OCI-LY1 (cell line): ENCODE results near the gene JAG1.

Experiments used
- H2AFZ ChIP-seq: fragments of 200-600 bp; sonication (generic), shearing (Covaris generic); 2 replicates; pipeline ENCODE4 v1.6.0; 2014; ENCODE audit warnings: antibody characterized with exemption, mild to moderate bottlenecking, low read length
- H3F3A ChIP-seq: fragments of 200-600 bp; sonication (generic), shearing (Covaris generic); 2 replicates; pipeline ENCODE4 v1.6.0; 2014; ENCODE audit warnings: mild to moderate bottlenecking, antibody characterized with exemption, low read length, moderate library complexity; ENCODE audit not compliant: insufficient read depth
- H3K27ac ChIP-seq: fragments of 200-600 bp; sonication (generic); 2 replicates; pipeline ENCODE4 v1.5.1; 2014; ENCODE audit warnings: low read length, mixed run types, mild to moderate bottlenecking, low read depth; ENCODE audit not compliant: poor library complexity, severe bottlenecking
- H3K27me3 ChIP-seq: fragments of 200-600 bp; sonication (generic); 2 replicates; pipeline ENCODE4 v1.6.0; 2014; ENCODE audit warnings: antibody characterized with exemption, mild to moderate bottlenecking, low read length, moderate library complexity; ENCODE audit not compliant: insufficient read depth
- H3K36me3 ChIP-seq: fragments of 200-600 bp; sonication (generic); 2 replicates; pipeline ENCODE4 v1.6.1; 2014; ENCODE audit warnings: mild to moderate bottlenecking, antibody characterized with exemption, low read length, moderate library complexity, mixed read lengths; ENCODE audit not compliant: insufficient read depth
- H3K4me1 ChIP-seq: fragments of 200-600 bp; sonication (generic); 2 replicates; pipeline ENCODE4 v1.5.1; 2014; ENCODE audit warnings: mild to moderate bottlenecking, low read length, moderate library complexity; ENCODE audit not compliant: insufficient read depth, severe bottlenecking
- H3K4me2 ChIP-seq: fragments of 200-600 bp; sonication (generic), shearing (Covaris generic); 2 replicates; pipeline ENCODE4 v1.6.1; 2014; ENCODE audit warnings: low read length
- H3K4me3 ChIP-seq: fragments of 200-600 bp; sonication (generic); 2 replicates; pipeline ENCODE4 v1.5.1; 2014; ENCODE audit warnings: low read length, low read depth, mild to moderate bottlenecking, mixed read lengths; ENCODE audit not compliant: poor library complexity, severe bottlenecking
- H3K79me2 ChIP-seq: fragments of 200-600 bp; shearing (Covaris generic); 2 replicates; pipeline ENCODE4 v1.6.1; 2016; ENCODE audit warnings: mixed run types, low read length, mixed read lengths; ENCODE audit not compliant: insufficient read depth
- H3K9ac ChIP-seq: fragments of 200-600 bp; sonication (generic), shearing (Covaris generic); 2 replicates; pipeline ENCODE4 v1.6.1; 2014; ENCODE audit warnings: mild to moderate bottlenecking, low read length, mixed read lengths
- H3K9me2 ChIP-seq: fragments of 200-600 bp; sonication (generic), shearing (Covaris generic); 2 replicates; pipeline ENCODE4 v1.6.1; 2014; ENCODE audit warnings: low read depth, mild to moderate bottlenecking, low read length, mixed read lengths
- H3K9me3 ChIP-seq: fragments of 200-600 bp; shearing (Covaris generic); 2 replicates; pipeline ENCODE4 v1.6.1; 2014; ENCODE audit warnings: low read length, mixed read lengths
- H4K20me1 ChIP-seq: fragments of 200-600 bp; sonication (generic), shearing (Covaris generic); 2 replicates; pipeline ENCODE4 v1.6.0; 2016; ENCODE audit warnings: mild to moderate bottlenecking, low read length; ENCODE audit not compliant: insufficient read depth
- CTCF ChIP-seq: fragments of 200-600 bp; sonication (generic), shearing (Covaris generic); IDR thresholded peaks from 2 replicates; pipeline ENCODE4 v1.5.1; 2017; ENCODE audit warnings: mild to moderate bottlenecking, antibody characterized with exemption, low read length, moderate library complexity, mixed read lengths
- EZH2 ChIP-seq: fragments of 200-600 bp; sonication (generic), shearing (Covaris generic); IDR thresholded peaks from 2 replicates; pipeline ENCODE4 v1.8.0; 2017; ENCODE audit warnings: borderline replicate concordance, mixed run types, mild to moderate bottlenecking, antibody characterized with exemption, low read length, moderate library complexity, mixed read lengths

The JAG1 gene

GRCh38 chr20:10672624-10673127, 1.1 kb downstream of the JAG1 start:
- H3K9me2 ChIP-seq = no peaks in the 10 kb centered on the region
- H2AFZ ChIP-seq = no peak overlapping the region
- H3K9ac ChIP-seq = no peak overlapping the region
- H3K27ac ChIP-seq = no peak overlapping the region
- H4K20me1 ChIP-seq = no peaks in the 10 kb centered on the region
- H3K4me3 ChIP-seq = peak overlapping the region; percentile 66
- H3K27me3 ChIP-seq = no peaks in the 10 kb centered on the region; the same call in 1 of the 2 replicates
- peak overlapping the region; percentile 74 for H3K4me2 ChIP-seq
- no peaks in the 10 kb centered on the region for H3K79me2 ChIP-seq
- H3F3A ChIP-seq = no peaks in the 10 kb centered on the region
- H3K36me3 ChIP-seq = no peaks in the 10 kb centered on the region
- H3K9me3 ChIP-seq = no peaks in the 10 kb centered on the region
- no peak for TF ChIP-seq CTCF
- TF ChIP-seq EZH2 = no peak
- H3K4me1 ChIP-seq = peaks cover 41% of the 10 kb centered on the region

GRCh38 chr20:10671919-10672623, 1.7 kb downstream of the JAG1 start:
- H4K20me1 ChIP-seq = no peaks in the 10 kb centered on the region
- peaks cover 41% of the 10 kb centered on the region for H3K4me1 ChIP-seq
- no peaks in the 10 kb centered on the region for H3K9me3 ChIP-seq
- H3K27me3 ChIP-seq = no peaks in the 10 kb centered on the region; the same call in 1 of the 2 replicates
- no peaks in the 10 kb centered on the region for H3K36me3 ChIP-seq
- H3K4me3 ChIP-seq = peak overlapping the region; percentile 66
- H3K79me2 ChIP-seq = no peaks in the 10 kb centered on the region
- H2AFZ ChIP-seq = no peak overlapping the region
- no peaks in the 10 kb centered on the region for H3F3A ChIP-seq
- no peaks in the 10 kb centered on the region for H3K9me2 ChIP-seq
- no peak overlapping the region for H3K9ac ChIP-seq
- H3K4me2 ChIP-seq = peak overlapping the region; percentile 74
- TF ChIP-seq EZH2 (no peak), CTCF (no peak)
- no peak overlapping the region for H3K27ac ChIP-seq

DNA sequence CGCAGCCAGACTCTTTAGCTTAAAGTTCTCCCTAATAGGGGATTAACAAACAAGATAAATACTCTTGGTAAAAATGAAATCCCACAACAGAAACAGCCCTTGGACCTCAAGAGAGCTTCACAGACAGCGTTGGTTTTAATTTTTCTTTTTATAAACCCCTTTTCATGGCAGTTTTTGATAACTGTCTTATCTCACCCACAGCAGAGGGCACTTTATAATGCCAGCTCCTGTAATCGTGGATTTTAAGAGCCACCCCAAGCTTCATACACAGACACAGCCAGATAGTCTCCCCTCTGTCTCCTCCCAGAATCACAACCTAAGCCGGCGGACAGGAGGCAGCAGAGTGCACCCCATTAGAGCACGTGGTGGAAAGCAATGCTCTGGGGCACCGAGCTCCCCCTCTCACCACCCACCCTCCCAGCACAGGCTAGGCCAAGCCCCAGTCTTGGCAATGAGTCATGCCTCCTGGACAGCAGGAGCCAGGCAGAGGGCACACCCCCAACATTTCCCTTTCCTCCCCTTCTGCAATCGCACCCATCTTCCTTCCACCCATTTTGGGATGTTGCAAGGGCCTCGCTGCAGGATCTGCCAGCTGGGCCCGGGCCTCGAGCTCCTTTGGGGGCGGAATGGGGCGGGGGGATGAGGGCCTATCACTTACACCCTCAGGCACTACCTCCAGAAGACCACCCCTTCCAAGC, 2.4 kb downstream of the JAG1 start:
- no peak overlapping the region for H3K27ac ChIP-seq
- H3K9me2 ChIP-seq = no peaks in the 10 kb centered on the region
- H3K9me3 ChIP-seq = no peaks in the 10 kb centered on the region
- H3K4me3 ChIP-seq = peak overlapping the region; percentile 0
- H3K79me2 ChIP-seq = no peaks in the 10 kb centered on the region
- TF ChIP-seq EZH2 (no peak), CTCF (peak; percentile 18)
- H3F3A ChIP-seq = no peaks in the 10 kb centered on the region
- no peaks in the 10 kb centered on the region for H4K20me1 ChIP-seq
- no peaks in the 10 kb centered on the region for H3K36me3 ChIP-seq
- H3K4me1 ChIP-seq = peaks cover 41% of the 10 kb centered on the region
- H2AFZ ChIP-seq = no peak overlapping the region
- H3K9ac ChIP-seq = no peak overlapping the region
- no peaks in the 10 kb centered on the region for H3K27me3 ChIP-seq
- peak overlapping the region; percentile 45; the same call in 1 of the 2 replicates for H3K4me2 ChIP-seq
